Inflammatory macrophage treated with lipopolysaccharide for 4 hours (primary cell): ENCODE measurements around the gene NUDC.
A peak's percentile ranks its signal among the peaks of the same experiment; 100 is the strongest.
"Not testable (repeated sequence)": the region's sequence is repeated elsewhere in the genome, so short reads cannot be mapped to it uniquely, and the experiment has no call there.

Experiments used
- DNase-seq: peaks from one replicate; pipeline ENCODE4 v3.0.0-alpha.2; 2020

Gene NUDC

DNA sequence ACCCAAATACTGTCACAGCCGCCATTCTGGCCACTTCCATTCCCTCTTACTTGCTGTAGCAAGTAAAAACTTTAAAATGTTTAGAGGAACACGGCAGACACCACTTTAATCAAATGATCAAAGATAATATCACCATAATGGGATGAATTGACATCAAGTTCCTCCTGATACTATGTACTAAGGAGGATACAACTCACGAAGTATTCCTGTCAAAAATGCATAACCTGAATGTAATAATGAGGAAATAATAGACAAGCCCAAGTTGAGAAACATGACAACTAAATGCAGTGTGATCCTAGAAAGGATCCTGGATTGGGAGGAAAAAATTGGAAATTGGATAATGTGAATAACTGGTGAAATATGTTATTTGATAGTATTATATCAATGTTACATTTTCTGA lies 34.8 kb downstream of the NUDC start:
- DNase-seq: no peak

DNA sequence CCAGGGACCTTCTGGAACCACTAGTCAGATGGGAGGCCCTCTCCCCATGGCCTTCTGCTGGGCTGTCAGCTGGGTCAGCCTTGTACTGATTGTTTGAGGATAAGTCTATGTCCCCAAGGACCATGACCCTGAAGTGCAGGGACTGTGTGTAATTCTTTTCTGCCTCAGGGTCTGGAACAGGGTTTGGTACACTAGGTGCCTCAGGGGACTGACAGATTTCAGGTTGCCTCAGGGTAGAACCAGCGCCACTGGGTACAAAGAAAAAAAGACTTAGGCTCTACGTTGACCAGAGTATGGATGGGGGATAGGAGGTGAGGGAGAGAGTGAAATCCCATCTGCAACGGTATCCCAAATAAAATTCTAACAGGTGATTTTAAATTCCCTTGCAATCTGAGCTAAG lies 35.8 kb downstream of the NUDC start:
- DNase-seq: no peak

DNA sequence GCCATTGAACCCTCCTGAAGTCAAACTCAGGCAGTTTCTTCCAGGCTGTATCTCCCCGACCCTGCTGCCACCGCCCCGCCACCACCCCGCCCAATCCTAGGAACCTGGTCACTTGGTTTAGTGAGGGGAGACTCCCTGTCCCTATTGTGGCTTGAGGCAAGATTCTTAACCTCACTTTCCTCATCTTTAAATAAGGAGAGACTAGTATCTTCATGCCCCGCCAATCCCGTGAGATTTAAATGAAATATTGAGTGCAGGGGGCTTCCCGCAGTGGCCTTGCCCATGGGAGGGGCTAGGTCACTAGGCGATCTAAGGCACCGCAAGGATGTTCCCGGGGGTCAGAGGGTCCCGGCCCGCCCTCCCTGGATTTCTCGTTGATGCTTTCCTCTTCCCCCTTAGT lies 37.7 kb downstream of the NUDC start:
- DNase-seq: no peak

DNA sequence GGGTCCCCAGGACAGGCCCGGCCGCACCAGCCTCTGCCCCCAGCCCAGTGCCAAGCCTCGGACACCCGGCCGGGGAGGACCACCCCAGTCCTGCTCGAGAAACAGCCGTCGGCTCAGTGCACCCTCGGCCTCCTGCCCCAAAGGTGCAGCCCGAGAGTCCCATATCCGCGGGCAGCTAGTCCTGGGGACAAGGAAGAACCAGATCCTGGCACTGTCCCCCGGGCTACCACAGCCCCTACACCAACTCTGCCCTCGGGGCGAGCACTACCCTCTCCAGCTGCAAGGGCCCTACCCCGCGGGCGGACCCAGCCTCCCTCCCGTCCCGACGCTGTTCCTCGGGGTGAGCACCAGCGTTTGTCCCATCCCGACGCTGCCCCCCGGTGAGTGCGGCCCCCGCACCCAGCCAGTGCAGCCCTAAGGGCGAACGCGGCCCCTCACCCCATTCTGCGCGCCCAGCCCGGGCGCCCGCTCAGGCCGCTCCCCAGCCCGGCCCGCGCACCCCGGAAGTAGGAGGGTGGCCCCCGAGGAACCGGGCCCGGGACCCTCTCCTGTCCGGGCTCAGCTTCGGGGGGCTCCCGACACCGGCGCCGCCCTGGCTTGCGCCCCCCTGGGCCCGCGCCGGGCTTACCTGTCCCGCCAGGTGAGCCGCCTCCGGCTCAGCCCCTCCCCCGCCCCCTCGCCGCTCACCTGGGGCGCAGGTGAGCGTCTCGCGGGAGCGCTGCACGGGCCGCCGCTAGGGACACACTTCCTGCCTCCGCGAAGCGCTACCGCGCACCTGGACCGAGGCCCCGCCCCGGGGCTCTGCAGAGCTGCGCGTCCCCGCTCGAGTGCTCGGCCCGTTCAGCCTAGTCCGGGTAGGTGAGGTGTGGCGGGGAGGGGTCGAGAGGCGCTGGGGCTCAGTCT lies 38.4 kb downstream of the NUDC start, which contains the start of gene KDF1:
KDF1 (minus strand) TSS at position 747 of the 903 bp plus-strand sequence. CDS start 8,088 bp downstream, outside the sequence.
- no peak for DNase-seq

DNA sequence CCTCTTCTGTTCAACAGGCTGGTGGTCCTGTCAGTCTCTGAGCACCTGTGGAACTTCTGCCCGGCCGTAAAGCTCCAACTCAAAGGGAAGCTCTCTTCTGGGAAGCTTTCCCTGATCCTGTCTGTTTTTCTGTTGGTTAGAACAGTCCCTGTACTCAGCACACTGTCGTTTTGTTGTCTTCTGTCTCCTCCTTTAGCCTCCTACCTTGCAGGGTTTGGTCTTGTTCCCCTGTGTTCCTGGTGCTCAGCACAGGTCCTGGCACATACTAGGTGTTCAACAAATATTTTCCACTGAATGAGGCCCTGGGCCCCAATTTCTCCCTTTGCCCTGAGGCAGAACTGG lies 39.1 kb downstream of the NUDC start:
- no peak for DNase-seq

DNA sequence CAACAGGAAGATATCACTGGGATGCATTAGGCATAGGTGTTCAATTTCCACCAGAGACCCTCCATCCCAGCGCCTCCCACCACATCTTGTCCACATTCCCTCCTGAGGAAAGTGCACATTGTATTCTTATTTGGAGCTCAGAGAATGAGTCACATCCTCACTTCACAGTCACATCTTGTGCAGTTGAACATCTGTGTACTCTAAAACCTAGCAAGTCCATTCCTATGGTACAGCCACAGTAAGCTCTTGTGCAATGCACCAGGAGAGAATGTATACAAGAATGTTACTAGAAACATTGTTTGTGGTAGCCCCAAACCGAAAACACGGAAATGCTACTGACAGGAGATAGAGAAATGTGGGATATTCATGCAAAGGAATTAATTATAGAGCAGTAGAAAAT lies 40.3 kb downstream of the NUDC start:
- DNase-seq: no peak

DNA sequence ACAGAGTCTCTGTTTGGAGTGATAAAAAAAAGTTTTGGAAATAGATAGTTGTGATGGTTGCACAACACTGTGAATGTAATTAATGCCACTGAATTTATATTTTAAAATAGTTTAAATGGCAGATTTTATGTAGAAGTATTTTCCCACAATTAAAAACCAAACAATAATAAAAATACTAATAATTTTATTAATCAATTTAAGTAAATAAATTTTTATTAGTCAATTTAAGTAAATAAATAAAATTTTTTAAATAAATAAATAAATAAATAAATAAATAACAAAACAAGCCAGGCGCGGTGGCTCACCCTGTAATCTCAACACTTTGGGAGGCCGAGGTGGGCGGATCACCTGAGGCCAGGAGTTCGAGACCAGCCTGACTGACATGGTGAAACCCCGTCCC lies 43.7 kb downstream of the NUDC start:
- DNase-seq: no peak

DNA sequence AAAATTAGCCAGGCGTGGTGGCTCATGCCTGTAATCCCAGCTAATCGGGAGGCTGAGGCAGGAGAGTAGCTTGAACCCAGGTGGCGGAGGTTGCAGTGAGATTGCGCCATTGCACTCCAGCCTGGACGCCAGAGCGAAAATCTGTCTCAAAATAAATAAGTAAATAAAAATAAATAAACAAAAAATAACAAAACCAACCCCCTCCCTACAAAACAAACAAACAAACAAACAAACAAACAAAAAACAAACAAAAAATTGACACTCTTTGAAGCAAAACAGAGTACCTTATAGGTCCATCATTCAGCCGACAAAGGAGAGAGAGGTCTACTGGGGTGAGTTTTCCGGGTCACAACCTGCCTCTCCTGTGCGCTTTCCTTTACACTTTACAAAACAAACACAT lies 44.1 kb downstream of the NUDC start:
- DNase-seq: no peak

DNA sequence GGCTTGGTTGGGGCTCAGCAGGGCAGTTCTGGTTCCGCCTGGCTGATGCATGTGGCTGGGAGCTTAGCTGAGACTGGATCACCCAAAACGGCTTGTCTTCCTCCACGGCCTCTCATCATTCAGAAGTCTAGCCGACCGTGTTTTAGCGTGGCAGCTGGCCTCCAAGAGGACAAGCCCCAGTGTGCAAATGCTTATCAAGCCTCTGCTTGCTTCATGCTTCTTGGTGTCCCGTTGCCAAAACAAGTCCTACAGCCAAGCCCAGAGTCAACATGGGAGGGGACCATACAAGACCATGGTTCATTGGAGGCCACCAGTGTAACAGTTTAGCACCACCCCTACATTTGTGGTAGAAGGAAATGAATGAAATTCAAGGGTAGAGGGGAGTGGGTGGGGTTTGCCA lies 49.3 kb downstream of the NUDC start:
- DNase-seq: no peak

DNA sequence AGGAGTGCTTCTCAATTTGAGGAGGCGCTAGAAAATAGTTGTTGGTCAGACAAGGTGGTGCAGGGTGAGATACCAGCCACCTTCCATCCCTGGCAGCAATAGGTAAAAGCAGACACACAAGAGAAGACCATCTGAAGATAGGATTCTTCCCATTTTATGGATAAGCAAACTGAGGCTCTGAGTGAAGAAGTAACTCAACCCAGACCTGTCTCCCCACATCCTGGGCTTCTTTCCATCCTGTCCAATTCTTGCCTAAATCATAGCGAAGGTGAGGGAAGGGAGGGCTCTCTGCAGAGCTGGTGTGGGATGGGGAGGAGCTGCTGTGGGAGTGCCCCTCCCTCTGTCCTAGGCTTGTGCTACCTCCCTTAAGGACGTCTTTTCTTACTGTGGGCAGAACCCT lies 50.0 kb downstream of the NUDC start:
- no peak for DNase-seq

DNA sequence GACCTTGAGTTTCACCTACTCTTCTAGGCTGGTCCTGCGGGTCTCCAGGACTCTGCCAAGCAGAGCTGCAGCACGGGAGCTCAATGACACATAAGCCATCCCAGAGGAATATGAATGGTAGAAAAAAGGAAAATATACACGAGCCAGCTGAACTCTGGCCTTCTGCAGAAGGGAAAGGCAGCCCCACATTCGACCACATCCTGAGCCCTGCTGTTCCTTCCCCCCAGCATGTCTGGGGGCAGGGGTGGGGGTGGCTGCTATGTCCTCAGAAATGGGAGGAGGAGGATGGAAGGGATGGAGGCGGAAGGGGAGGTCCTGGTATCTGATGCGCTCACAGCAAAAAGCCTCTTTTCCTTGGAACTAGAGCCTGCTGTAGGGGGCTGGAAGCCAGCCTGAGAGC lies 50.8 kb downstream of the NUDC start:
- no peak for DNase-seq

DNA sequence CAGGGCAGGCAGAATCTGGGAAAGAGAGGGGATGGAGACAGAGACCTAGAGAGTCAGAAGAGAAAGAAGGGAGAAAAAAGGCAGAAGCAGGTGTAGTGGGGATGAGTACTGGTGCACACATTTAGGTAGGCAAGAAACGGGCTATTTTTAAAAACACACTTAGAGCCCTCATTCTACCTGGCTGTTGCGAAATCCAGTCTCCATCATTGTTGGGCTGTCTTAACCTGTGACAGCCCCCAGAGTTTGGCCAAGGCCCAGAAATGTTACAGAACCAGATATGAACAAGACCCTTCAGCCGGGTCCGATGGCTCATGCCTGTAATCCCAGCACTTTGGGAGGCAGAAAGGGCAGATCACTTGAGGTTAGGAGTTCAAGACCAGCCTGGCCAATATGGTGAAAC lies 51.3 kb downstream of the NUDC start:
- no peak for DNase-seq

DNA sequence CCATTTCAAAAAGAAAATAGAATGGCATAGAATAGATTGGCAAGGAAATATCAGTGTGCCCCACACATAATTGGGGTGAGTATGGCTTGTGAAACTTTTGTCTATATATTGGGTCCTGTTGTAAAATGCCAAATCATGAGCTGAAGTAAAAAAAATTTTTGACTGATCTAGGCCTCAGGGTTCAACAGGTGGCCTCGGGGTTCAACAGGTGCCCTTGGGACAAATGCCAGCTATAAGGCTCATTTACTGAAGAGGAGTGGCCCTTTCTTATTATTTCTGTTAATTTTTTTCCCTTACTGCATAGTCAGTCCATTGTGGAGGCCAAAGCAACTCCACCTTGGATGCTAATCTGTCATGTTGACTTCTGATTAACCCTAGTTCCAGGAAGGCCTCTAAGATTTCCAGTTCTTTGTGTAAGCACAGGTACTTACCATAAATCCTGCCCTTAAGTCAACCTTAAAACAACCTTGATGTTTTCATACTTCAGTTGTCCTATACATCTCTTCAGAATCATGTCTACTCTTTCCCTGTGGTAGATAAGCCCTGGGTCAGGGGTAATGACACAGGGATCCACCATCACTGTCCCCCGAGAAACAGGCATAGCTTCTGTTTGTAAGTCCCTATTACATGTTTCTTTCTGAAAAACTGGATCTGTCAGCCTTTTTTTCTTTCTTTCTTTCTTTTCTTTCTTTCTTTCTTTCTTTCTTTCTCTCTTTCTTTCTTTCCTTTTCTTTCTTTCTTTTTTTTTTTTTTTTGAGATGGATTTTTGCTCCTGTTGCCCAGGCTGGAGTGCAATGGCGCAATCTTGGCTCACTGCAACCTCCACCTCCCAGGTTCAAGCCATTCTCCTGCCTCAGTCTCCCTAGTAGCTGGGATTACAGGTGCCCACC lies 55.3 kb downstream of the NUDC start:
- DNase-seq: no peak

DNA sequence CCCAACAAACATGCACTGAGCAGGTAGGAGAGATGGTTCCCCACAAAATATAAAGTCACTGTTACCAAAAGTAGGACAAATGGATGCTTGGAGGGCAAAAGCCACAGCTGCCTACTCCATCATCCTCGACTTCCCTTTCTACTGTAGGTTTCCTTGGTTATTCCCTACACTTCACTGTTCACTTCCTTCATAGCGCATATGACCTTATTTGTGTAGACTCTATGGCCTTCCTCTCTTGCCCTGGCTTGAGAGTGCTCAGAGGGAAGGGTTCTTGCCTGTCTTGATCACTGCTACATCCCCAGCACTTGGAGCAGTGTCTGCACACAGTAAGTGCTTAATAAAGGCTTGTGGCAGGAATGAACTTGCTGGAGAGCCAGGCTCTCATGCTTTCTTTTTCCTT lies 57.4 kb downstream of the NUDC start:
- peak; percentile 59 for DNase-seq

DNA sequence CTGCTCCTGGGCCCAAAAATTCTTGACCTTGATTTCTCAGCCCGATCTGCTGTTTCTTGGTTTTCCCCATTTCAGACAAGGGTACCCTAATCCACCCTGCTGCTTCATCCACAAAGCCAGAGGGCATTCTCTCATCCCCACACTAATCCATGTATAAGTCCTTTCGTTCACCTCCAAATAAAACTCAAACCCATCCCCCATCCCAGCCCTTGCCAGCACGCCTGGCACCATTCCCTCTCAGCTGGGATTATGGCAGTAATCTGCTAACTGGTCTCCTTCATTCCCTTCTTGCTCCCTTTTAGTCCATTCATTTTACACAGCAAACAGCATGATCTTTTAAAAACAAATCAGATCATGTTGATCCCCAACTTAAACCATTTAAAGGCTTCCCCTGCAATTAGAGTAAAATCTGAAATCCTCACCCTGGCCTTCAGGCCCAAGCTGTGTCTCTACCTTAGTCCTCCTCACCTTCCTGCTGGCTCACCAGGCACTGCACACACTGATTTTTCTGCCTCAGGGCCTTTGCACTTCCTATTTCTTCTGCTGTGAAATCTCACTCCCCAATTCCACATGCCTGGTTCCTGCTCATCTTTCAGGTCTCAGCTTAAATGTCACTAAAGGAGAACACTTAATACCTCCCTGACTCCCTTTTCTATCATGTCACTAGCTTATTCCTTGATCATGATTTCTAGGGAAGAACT lies 59.8 kb downstream of the NUDC start:
- DNase-seq: no peak

DNA sequence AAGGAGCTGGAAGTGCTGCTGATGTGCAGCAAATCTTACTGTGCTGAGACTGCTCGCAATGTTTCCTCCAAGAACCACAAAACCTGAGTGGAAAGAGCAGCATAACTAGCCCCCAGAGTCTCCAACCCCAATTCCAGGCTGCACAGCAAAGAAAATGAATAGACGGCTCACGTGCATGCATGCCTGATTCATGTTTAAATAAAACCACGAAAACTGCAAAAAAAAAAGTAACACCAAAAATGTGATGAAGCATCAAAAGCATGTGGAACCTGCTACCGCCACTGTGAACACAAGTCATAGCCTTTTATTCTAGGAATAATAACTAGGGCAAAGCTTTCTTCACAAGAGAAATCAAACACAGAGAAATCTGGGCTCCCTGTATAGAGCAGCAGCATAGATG lies 62.3 kb downstream of the NUDC start:
- no peak for DNase-seq

DNA sequence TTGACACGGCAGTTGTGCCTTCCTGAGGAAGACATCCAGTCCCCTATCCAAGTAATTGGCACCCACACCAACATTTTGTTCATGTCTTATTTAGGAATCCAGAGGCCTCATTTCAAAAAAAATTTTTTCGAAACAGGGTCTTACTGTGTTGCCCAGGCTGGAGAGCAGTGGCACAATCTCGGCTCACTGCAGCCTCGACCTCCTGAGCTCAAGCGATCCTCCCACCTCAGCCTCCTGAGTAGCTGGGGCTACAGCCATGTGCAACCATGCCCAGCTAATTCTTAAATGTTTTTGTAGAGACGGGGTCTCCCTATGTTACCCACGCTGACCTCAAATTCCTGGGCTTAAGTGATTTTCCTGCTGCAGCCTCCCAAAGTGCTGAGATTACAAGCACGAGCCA lies 62.7 kb downstream of the NUDC start:
- DNase-seq: no peak

DNA sequence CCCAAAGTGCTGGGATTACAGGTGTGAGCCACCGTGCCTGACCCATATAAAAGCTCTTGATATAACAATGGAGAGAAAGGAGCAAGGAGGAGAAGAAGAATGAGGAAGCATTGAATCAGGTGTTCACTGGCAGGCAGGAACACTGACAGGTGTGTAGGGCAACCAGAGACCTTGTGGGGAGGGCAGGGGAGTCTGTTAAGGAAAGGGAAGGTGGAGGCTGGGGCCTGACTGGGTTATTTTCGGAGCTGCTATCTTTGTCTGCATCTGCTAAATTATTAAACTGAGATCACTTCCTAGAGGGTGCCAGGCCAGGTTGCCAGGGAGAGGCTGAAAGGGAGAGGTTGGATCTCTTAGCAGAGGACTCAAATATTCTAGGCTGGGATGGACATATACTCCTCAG lies 65.1 kb downstream of the NUDC start:
- no peak for DNase-seq

DNA sequence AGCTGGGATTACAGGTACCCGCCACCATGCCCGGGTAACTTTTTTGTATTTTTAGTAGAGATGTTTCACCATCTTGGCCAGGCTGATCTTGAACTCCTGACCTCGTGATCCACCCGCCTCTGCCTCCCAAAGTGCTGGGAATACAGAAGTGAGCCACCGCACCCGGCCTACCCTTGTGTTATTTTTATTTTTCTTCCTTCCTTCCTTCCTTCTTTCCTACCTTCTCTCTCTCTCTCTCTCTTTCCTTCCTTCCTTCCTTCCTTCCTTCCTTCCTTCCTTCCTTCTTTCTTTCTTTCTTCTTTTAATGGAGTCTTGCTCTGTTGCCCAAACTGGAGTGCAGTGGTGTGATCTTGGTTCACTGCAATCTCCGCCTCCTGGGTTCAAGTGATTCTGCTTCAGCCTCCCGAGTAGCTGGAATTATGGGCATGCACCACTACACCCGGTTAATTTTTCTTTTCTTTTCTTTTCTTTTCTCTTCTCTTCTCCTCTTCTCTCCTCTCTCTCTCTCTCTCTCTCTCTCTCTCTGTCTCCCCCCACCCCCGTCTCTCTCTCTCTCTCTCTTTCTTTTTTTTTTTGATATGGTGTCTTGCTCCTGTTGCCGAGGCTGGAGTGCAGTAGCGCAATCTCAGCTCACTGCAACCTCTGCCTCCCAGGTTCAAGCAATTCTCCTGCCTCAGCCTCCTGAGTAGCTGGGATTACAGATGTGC lies 68.0 kb downstream of the NUDC start:
- DNase-seq: not testable (repeated sequence)

DNA sequence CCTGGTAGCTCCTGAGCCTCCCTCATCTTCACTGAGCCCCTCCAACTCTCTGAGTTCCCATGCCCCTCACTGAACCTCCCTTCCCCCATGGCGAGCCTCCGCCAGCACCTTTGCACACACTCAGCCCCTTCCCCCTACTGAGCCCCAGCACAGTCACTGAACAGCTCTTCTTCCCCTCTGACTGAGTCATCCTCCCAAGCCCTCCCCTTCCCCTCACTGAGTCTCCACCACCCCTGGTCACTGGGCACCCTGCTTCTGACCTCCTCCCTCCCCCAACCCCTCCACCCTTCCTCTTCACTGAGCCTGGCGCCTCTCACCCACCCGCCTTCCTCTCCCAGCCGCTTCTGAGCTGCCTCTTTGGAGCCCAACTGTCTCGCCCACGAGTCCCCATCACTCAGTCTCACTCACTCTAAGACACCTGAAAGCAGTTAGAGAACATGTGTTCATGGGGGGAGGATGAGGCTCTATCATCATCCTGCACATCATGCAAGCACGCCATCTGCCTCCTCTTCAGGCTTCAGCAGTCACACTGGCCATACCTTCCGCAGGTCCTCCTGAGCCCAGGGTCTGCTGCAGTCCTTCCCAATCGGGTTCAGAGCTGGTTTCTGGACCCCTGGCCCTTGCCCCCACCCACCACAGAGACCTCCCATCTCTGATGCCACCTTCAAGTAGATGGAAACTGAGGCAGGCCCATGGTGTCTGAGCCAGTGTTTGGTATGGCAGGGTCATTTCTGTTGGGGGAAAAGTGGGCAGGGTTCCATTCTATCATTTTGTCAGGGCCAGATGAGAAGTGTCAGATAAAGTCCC lies 70.0 kb downstream of the NUDC start:
- DNase-seq: peak; percentile 23

DNA sequence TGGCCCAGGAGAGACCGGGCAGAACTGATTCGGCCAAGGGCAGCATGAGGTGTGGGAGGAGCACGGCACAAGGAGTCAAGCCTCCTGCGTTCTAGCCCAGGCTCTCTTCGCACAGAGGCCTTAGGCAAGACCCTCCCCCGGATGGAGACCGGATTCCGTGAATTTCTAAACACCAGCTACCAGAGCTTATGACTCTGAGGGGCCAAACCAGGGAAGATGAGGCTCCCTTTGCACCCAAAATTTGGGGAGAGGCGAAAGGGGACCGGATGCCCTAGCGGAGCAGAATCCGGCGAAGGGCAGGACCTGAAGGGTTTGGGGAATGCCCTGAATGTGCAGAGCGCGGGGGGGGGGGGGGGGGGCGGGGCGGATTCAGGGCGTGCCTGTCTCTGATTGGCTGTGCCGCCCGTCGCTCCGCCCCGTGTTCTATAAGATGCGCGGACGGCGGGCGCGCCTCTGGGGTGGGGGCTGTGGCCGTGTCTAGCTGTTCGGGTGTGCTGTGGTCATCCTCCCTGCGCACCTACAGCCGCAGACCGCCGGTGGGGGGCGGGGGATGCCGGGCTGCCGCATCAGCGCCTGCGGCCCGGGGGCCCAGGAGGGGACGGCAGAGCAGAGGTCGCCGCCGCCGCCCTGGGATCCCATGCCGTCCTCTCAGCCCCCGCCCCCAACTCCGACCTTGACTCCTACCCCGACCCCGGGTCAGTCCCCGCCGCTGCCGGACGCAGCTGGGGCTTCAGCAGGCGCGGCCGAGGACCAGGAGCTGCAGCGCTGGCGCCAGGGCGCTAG lies 71.9 kb downstream of the NUDC start, which contains the start of gene TRNP1:
TRNP1 (plus strand) TSS at position 456 of the 783 bp plus-strand sequence; CDS start at position 551, 95 bp downstream.
- DNase-seq: peak; percentile 59
